Measurements from ENCODE around the gene RHOV.

Gene RHOV

DNA sequence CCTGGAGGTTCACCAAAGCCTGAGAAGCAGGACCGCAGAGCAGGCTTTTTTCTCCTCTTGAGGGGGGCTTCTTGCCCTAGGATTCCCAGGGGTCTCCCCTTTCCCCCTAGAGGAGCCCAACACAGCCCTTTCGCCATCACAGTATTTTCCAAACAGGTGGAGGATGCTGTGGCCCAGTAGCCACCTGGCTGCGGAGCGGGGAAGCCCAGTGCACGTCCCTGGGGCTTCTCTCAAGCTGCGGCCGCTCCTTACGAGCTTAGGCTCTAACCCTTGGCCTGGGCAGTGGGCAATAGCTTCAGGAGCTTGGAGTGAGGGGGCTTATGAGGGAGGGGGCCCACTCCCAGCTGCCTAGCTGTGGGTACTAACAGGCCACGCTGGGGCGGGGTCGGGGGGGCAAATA lies 43.6 kb upstream of the RHOV start:
- H2AFZ ChIP-seq (ENCODE audit: low read length) = no peak overlapping the region; the same call in 1 of the 2 replicates
- no peaks in the 10 kb centered on the region for H3K9me3 ChIP-seq (ENCODE audit: insufficient read depth, low read depth, low read length)
- H4K20me1 ChIP-seq (ENCODE audit: insufficient read depth, low read length, poor library complexity, severe bottlenecking) = no peaks in the 10 kb centered on the region
- no peak overlapping the region for H3K4me3 ChIP-seq (ENCODE audit: low read length, poor library complexity, severe bottlenecking)
- H3K36me3 ChIP-seq (ENCODE audit: insufficient read depth, low read length) = no peaks in the 10 kb centered on the region
- no peak for TF ChIP-seq EZH2phosphoT487 (IDR thresholded peaks at IDR 0.05; ENCODE audit: borderline replicate concordance)
- TF ChIP-seq, protein P1, sequence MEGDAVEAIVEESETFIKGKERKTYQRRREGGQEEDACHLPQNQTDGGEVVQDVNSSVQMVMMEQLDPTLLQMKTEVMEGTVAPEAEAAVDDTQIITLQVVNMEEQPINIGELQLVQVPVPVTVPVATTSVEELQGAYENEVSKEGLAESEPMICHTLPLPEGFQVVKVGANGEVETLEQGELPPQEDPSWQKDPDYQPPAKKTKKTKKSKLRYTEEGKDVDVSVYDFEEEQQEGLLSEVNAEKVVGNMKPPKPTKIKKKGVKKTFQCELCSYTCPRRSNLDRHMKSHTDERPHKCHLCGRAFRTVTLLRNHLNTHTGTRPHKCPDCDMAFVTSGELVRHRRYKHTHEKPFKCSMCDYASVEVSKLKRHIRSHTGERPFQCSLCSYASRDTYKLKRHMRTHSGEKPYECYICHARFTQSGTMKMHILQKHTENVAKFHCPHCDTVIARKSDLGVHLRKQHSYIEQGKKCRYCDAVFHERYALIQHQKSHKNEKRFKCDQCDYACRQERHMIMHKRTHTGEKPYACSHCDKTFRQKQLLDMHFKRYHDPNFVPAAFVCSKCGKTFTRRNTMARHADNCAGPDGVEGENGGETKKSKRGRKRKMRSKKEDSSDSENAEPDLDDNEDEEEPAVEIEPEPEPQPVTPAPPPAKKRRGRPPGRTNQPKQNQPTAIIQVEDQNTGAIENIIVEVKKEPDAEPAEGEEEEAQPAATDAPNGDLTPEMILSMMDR (conservative IDR thresholded peaks at IDR 0.05; ENCODE audit: low read length) = no peak
- H3K4me1 ChIP-seq (ENCODE audit: insufficient read depth, low read length, poor library complexity, severe bottlenecking) = no peaks in the 10 kb centered on the region
- H3K4me2 ChIP-seq (ENCODE audit: low read depth, low read length, poor library complexity, severe bottlenecking) = no peak overlapping the region
- no peaks in the 10 kb centered on the region for H3K79me2 ChIP-seq (ENCODE audit: insufficient read depth, low read length)
- no peaks in the 10 kb centered on the region for H3F3A ChIP-seq (ENCODE audit: low read depth)
- H3K9ac ChIP-seq (ENCODE audit: low read depth, low read length, poor library complexity, severe bottlenecking) = no peak overlapping the region
- H3K27me3 ChIP-seq (ENCODE audit: insufficient read depth, low read length, poor library complexity, severe bottlenecking) = no peaks in the 10 kb centered on the region
- no peaks in the 10 kb centered on the region for H3K9me2 ChIP-seq (replicated peaks; ENCODE audit: low read depth, low read length)

GRCh38 chr15:40915679-40916078 lies 41.6 kb upstream of the RHOV start:
- Histone ChIP-seq H2AFZ (ENCODE audit: low read length) (no peak overlapping the region), H3K9me3 (ENCODE audit: insufficient read depth, low read depth, low read length) (no peaks in the 10 kb centered on the region), H3K79me2 (ENCODE audit: insufficient read depth, low read length) (no peaks in the 10 kb centered on the region), H3K9ac (ENCODE audit: low read depth, low read length, poor library complexity, severe bottlenecking) (no peak overlapping the region), H3K4me2 (ENCODE audit: low read depth, low read length, poor library complexity, severe bottlenecking) (no peak overlapping the region), H3K36me3 (ENCODE audit: insufficient read depth, low read length) (no peaks in the 10 kb centered on the region), H3K4me3 (ENCODE audit: low read length, poor library complexity, severe bottlenecking) (no peak overlapping the region), H3K9me2 (replicated peaks; ENCODE audit: low read depth, low read length) (no peaks in the 10 kb centered on the region), H3K4me1 (ENCODE audit: insufficient read depth, low read length, poor library complexity, severe bottlenecking) (peaks cover 9% of the 10 kb centered on the region), H4K20me1 (ENCODE audit: insufficient read depth, low read length, poor library complexity, severe bottlenecking) (no peaks in the 10 kb centered on the region), H3F3A (ENCODE audit: low read depth) (no peaks in the 10 kb centered on the region), H3K27me3 (ENCODE audit: insufficient read depth, low read length, poor library complexity, severe bottlenecking) (no peaks in the 10 kb centered on the region)
- TF ChIP-seq EZH2phosphoT487 (IDR thresholded peaks at IDR 0.05; ENCODE audit: borderline replicate concordance) = no peak
- TF ChIP-seq, protein P1 (conservative IDR thresholded peaks at IDR 0.05; ENCODE audit: low read length) = no peak

GRCh38 chr15:40915116-40915661 lies 41.2 kb upstream of the RHOV start:
- Histone ChIP-seq H3K9me3 (ENCODE audit: insufficient read depth, low read depth, low read length) (no peaks in the 10 kb centered on the region), H3K79me2 (ENCODE audit: insufficient read depth, low read length) (no peaks in the 10 kb centered on the region), H3K4me1 (ENCODE audit: insufficient read depth, low read length, poor library complexity, severe bottlenecking) (peaks cover 9% of the 10 kb centered on the region), H3K36me3 (ENCODE audit: insufficient read depth, low read length) (no peaks in the 10 kb centered on the region), H3K9me2 (replicated peaks; ENCODE audit: low read depth, low read length) (no peaks in the 10 kb centered on the region), H3F3A (ENCODE audit: low read depth) (no peaks in the 10 kb centered on the region), H3K4me3 (ENCODE audit: low read length, poor library complexity, severe bottlenecking) (no peak overlapping the region), H2AFZ (ENCODE audit: low read length) (no peak overlapping the region), H3K9ac (ENCODE audit: low read depth, low read length, poor library complexity, severe bottlenecking) (no peak overlapping the region), H4K20me1 (ENCODE audit: insufficient read depth, low read length, poor library complexity, severe bottlenecking) (no peaks in the 10 kb centered on the region), H3K4me2 (ENCODE audit: low read depth, low read length, poor library complexity, severe bottlenecking) (no peak overlapping the region), H3K27me3 (ENCODE audit: insufficient read depth, low read length, poor library complexity, severe bottlenecking) (no peaks in the 10 kb centered on the region)
- TF ChIP-seq EZH2phosphoT487 (IDR thresholded peaks at IDR 0.05; ENCODE audit: borderline replicate concordance) = no peak
- TF ChIP-seq, protein P1 (conservative IDR thresholded peaks at IDR 0.05; ENCODE audit: low read length) = no peak
